ENCODE data around the gene ADAMTSL2.

ADAMTSL2 gene

DNA sequence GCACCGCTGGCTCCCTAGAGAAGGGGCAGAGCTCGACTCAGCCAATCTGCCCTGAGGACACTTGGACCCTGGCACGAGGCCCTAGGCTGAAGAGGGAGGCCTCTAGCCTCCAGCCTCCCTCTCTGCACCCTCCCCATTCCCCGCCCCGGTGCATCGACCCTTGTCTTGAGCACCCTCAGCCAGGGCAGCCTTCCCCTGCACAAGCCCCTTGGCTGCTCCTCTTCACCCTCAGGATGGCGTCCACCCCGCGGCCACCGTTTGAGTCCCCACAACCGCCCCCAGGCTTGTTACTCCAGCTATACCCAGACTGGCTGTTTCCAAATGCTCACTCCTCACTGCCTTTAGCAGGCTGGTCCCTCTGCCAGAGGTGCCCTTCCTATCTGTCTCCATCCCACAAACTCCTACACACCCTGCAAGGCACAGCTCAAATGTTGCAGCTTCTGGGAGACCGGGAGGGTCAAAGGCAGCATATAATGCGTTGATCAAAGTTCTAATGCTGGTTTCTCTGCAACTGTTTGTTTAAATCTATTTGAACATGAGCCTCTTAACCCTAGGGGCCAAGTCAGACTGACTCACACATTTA, 81.2 kb downstream of the ADAMTSL2 start:
- in situ Hi-C loops (cut with HindIII; ENCODE audit: low sequenced_read_pairs): no loop called here
- no peak overlapping the region for H3K4me3 ChIP-seq (ENCODE audit: low read depth, low read length)
- TF ChIP-seq, protein P1, sequence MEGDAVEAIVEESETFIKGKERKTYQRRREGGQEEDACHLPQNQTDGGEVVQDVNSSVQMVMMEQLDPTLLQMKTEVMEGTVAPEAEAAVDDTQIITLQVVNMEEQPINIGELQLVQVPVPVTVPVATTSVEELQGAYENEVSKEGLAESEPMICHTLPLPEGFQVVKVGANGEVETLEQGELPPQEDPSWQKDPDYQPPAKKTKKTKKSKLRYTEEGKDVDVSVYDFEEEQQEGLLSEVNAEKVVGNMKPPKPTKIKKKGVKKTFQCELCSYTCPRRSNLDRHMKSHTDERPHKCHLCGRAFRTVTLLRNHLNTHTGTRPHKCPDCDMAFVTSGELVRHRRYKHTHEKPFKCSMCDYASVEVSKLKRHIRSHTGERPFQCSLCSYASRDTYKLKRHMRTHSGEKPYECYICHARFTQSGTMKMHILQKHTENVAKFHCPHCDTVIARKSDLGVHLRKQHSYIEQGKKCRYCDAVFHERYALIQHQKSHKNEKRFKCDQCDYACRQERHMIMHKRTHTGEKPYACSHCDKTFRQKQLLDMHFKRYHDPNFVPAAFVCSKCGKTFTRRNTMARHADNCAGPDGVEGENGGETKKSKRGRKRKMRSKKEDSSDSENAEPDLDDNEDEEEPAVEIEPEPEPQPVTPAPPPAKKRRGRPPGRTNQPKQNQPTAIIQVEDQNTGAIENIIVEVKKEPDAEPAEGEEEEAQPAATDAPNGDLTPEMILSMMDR (IDR thresholded peaks at IDR 0.05; ENCODE audit: low read depth, low read length, missing control alignments): no peak
- no peak for DNase-seq (ENCODE audit: low read depth)

DNA sequence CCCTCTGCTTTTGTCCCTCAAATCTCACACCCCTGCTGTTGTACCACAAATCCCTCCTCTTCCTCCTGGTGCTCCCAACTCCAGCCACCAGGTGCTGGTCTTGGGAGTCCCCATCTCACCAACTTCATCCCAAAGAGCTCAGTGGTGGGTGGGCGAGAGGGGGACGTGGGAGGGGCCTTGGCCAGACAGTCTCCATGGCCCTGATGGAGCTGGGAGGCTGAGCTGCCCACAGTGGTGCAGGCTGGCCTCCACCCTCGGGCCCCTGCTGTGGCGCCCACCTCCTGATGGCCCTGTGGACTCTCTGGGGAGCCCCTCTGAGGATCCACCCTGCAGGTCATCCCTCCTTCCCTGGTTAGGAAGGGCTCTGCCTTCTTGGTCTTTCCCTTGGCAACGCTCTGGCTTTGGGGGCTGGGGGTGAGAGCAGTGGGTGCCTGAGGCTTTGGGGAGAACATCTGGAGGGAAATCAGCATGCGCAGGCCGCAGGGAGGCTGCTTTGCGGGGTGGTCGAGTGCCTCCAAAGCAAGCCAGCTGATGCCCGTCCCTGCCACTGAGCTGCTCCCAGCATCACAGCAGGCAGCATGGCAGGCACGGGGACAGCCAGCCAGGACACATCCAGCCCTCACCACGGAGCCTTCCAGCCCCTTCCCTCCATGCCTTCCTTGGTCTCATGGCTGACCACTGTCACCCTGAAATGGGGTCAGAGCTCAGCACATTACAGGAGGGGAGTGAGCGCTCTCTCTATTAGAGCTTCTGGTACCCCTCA, 82.3 kb downstream of the ADAMTSL2 start:
- no peak overlapping the region for H3K4me3 ChIP-seq (ENCODE audit: low read depth, low read length)
- DNase-seq (ENCODE audit: low read depth): no peak
- TF ChIP-seq, protein P1 (IDR thresholded peaks at IDR 0.05; ENCODE audit: low read depth, low read length, missing control alignments): no peak
- in situ Hi-C loops (cut with HindIII; ENCODE audit: low sequenced_read_pairs): no loop called here

DNA sequence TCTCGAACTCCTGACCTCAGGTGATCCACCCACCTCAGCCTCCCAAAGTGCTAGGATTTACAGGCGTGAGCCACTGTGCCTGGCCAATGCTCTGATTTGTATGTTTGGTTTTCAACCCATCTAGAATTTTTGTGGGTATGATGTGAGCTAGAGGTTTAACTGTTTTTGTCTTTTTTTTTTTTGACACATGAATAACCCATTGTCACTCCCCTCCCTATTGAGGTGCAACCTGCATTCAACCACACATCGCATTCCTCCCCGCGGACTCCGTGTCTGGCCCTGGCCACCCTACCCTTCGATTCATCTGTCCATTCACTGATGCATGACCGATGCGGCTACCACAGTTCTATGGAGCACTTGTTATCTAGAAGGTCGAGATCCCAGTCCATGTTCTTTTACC, 84.2 kb downstream of the ADAMTSL2 start:
- in situ Hi-C loops (cut with HindIII; ENCODE audit: low sequenced_read_pairs): no loop called here
- TF ChIP-seq, protein P1 (IDR thresholded peaks at IDR 0.05; ENCODE audit: low read depth, low read length, missing control alignments): no peak
- no peak overlapping the region for H3K4me3 ChIP-seq (ENCODE audit: low read depth, low read length)
- no peak for DNase-seq (ENCODE audit: low read depth)

DNA sequence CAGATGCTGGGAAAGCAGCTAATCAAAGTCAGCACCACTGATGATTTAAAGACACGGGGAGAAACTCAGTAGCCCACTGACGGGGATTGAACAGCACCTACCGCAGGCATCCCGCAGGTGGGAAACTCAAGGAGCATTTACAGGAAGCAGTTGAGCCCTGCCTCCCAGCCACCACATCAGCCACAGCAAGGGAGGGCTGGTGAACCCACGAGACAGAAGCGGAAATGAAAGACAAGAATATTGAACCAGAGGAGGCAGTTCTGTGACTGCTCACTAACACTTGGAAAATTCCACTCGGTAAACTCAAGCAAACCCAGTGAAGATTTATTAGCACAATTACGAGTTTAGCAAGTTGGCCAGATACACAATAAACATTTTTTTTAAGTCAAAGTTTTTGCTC, 85.3 kb downstream of the ADAMTSL2 start:
- in situ Hi-C loops (cut with HindIII; ENCODE audit: low sequenced_read_pairs): no loop called here
- no peak for DNase-seq (ENCODE audit: low read depth)
- no peak overlapping the region for H3K4me3 ChIP-seq (ENCODE audit: low read depth, low read length)
- TF ChIP-seq, protein P1 (IDR thresholded peaks at IDR 0.05; ENCODE audit: low read depth, low read length, missing control alignments): no peak

DNA sequence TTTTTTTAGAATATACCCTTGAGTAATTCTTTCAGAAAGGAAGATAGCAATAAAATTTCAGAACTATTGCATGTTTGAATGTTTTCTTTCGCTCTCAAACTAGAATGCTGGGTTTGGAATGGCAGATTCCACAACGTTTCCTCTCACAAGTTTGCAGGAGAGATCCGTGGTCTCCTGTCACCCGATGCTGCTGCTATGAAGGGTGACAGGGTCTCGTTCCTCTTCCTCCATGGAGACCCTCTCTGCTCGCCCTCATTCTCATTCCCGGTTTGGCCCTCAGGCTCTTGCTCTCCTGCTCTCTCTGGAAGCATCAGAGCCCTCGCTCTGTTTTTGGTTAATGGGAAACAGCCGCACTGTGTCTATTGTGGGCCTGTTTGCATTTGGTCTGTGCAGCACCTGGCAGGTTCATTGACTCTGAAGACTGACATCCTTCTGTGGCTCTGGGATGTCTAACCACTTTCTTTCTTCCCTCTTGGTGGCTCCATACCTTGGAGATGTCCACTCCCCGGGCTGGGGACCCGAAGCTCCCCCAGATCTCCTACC, 87.3 kb downstream of the ADAMTSL2 start:
- TF ChIP-seq, protein P1 (IDR thresholded peaks at IDR 0.05; ENCODE audit: low read depth, low read length, missing control alignments): no peak
- no peak overlapping the region for H3K4me3 ChIP-seq (ENCODE audit: low read depth, low read length)
- no peak for DNase-seq (ENCODE audit: low read depth)
- in situ Hi-C loops (cut with HindIII; ENCODE audit: low sequenced_read_pairs): no loop called here

DNA sequence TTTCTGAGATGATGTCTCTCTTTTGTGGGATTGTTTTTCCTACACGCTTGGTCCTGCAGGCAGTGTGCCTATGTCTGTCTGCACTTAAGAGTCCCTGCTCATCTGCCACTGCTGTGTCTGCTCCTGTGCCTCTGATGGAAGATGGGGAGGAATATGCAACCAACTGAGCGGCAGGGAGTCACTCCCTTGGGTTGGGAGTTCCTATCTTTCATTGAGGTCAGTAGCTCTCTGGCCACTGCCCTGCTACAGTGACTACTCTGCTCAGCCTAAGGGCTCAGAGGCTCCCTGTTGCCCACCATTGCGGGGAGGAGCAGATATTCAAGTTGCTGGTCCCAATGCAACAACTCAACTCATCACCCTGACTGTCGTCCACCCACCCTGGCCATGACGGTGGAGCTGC, 88.1 kb downstream of the ADAMTSL2 start:
- TF ChIP-seq, protein P1 (IDR thresholded peaks at IDR 0.05; ENCODE audit: low read depth, low read length, missing control alignments): no peak
- H3K4me3 ChIP-seq (ENCODE audit: low read depth, low read length): no peak overlapping the region

More for the DNA sequence above, 88.1 kb downstream of the ADAMTSL2 start:
- in situ Hi-C loops (cut with HindIII; ENCODE audit: low sequenced_read_pairs): no loop called here
- no peak for DNase-seq (ENCODE audit: low read depth)

Data from astrocyte of the cerebellum (primary cell).